Loucy (cell line): Measurements from ENCODE around the gene TMEM196.

Source experiments
- CTCF ChIP-seq: fragments of 200-600 bp; sonication (generic); conservative IDR thresholded peaks from 2 replicates; pipeline ENCODE4 v1.5.1; 2014; ENCODE audit warnings: mild to moderate bottlenecking, antibody characterized with exemption, low read length
- EZH2phosphoT487 ChIP-seq: fragments of 200-600 bp; IDR thresholded peaks from 2 replicates; pipeline ENCODE4 v1.6.1; 2018; ENCODE audit warnings: antibody characterized with exemption, mild to moderate bottlenecking, moderate library complexity, borderline replicate concordance

- TF ChIP-seq CTCF: no peak
- no peak for TF ChIP-seq EZH2phosphoT487
These were observed 96.2 kb downstream of the TMEM196 start for GRCh38 chr7:19677180-19677579.
